ENCODE measurements around the gene FAM83D.
A peak's percentile ranks its signal among the peaks of the same experiment; 100 is the strongest.
"Not testable (repeated sequence)": the region's sequence is repeated elsewhere in the genome, so short reads cannot be mapped to it uniquely, and the experiment has no call there.

Gene FAM83D

DNA sequence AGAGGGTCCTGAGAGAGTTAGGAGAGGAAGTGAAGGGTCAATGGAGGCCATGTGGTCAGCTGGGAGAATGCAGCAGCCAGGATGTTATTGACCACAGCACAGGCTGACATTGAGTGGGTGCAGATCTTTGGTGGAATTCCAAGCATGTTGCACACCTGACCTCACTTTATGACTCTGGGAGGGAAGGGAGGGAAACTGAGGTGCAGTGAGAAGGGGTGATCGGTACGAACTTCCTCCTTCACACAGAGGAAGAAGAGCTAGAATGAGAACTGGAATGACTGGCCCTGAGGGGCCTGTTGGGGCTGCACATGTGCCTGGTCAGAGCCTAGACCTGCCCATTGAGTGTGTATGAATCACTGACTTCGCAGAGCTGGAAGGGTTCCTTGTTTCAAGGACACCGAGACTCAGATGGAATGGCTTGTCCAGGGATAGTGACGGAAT lies 9.8 kb downstream of the FAM83D start:
- DNase-seq: no peak

DNA sequence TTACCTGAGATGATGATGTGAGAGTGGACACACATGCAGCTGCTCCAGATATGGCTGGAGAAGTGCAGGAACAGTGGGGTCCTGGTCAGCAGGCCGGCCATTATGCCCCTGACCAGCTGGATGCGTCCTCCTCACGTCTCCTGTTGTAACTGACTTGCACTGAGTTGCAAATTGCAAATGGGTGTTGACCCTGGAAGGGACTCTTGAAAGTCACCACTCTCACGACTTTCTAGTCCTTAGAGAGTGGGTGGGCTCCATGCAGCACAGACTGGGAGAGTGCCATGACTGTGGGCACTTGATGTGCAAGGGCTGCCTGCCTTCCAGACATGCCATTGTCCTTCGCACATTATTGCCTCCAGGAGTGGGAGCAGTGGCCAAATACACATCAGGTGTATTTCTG lies 10.8 kb downstream of the FAM83D start:
- no peak for DNase-seq

DNA sequence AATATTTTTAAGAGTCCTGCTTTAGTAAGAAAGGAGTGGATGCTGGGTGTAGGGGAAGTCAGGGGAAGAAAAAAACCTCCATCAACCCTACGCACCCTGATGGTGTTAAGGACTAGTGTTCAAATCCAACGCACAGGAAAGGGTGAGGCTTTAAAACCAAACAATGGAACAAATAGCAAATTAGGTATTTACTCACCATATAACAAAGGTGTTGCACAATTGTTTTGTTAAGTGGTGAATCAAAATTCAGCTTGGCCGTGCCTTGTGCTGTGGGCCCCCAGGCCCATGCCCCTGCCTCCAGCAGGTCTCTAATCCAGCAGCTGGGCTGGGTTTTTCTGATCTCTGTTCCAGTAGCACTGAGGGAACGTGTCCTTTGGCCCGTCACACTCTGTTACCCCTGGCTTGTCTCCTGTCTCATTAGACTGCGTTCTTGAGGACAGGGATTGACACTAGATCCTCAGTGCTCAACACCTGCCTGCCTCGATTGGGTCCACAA lies 11.8 kb downstream of the FAM83D start:
- DNase-seq: peak; percentile 7

DNA sequence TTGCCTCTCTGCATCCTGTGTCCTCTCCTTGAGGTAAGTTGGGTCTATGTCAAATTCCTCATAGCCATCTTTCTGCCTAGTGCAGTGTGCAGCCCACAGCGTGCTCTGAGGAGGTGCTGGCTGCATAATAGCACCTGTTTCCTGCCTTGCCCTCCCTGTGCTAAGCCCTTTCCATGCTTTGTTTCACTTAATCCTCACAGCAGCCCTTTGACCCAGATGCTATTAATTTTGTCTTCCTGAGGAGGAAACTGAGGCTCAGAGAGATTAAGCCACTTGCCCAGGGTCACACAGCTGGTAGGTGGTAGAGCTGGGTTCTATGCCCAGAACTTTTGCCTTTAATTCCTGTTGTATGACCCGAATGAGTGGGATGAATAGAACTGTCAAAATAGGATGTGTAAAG lies 13.5 kb downstream of the FAM83D start:
- DNase-seq: no peak

DNA sequence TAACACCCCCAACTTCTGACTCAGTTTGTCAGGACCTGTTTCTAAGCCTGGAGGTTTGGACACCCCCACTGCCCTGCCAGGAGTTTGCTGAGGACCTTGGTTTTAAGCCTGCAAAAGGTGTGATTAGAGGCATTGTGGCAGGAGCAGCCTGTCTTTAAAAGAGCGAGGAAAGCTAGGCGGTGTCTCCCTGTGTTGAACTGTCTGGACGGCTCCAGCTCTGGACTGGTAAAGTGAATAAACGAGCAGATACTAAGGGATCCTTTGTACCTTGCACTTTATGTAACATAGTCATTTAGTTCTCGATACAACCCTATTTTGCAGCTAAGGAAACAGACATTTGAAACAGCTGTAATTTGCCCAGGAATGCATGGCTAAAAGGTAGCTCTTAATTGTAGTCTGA lies 14.4 kb downstream of the FAM83D start:
- no peak for DNase-seq

DNA sequence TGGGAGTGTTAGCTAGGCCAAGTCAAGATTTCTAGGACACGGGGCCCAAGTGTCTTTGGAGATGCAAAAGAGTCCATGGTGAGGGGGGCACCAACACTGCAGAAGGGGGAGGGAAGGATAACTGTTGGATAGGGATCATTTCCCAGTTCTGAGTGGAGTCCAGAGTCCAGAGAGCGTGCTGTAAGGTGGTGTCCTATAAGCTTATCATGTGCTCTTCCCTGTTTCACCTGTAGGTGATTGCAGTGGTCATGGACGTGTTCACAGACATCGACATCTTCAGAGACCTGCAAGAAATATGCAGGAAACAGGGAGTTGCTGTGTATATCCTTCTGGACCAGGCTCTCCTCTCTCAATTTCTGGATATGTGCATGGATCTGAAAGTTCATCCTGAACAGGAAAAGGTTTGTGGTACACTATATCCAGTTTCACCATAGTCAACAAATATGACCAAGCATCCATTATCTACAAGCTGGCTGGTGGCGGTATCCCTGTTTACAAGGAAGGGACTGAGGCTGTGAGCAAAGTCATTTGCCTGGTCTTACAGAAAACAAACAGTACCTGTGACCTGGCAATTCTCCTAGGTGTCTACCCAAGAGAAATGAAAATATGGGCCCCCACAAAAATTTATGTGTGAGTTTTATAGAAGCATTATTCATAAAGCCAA lies 15.6 kb downstream of the FAM83D start:
- no peak for DNase-seq

DNA sequence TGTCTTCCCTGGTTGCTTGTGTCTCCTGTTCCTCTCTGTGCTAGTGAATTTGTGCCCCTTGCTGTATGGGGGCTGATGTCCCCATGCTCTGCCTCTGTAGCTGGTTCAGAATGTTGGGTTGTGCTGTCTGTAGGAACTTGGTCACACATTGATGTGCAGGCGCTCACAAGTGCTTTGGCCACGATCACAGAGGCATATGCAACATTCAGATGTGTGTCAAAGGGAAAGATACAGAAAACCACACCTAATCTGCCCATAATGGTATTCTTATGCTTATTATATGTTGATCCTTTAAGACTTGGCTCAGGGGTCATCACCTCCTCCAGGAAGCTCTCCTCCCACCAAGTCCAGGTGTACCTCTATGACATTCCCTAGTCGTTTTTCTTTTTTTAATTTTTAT lies 18.8 kb downstream of the FAM83D start:
- no peak for DNase-seq

DNA sequence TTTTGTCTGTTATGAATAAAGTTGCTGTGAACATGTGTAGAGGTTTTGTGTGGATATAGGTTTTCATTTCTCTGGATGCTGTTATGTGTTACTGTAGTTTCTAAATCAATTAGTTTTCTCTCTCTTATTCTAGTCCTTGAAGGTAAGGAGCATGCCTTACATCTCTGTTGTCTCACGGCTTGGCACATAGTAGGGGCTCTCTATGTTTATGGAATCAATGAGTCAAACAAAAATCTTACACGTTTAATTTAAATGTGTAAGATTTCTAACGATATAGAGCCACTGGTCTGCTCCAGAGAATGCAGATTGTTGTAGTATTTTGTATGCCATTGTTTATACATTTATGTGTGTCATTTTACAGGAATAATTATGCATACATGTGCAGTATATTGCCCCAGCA lies 20.6 kb downstream of the FAM83D start:
- no peak for DNase-seq

DNA sequence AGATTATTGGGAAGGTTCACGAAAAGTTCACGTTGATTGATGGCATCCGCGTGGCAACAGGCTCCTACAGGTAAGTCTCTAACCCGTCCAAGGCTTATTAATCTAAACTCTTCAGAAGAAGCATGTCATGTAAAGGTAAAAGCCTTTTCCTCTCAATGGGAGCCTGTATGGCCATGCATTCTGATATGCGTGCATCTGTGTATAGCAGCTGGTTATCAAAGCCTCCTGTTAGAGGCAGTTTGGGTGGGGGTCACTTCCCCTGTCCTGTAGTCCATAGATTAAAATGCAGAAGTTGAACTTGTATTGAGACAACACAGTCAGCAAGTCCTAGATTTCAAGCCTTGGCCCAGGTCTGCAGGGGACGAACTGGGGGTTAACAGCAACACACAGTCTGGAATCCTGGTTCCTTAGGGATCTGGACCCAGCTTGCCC lies 21.7 kb downstream of the FAM83D start:
- no peak for DNase-seq

DNA sequence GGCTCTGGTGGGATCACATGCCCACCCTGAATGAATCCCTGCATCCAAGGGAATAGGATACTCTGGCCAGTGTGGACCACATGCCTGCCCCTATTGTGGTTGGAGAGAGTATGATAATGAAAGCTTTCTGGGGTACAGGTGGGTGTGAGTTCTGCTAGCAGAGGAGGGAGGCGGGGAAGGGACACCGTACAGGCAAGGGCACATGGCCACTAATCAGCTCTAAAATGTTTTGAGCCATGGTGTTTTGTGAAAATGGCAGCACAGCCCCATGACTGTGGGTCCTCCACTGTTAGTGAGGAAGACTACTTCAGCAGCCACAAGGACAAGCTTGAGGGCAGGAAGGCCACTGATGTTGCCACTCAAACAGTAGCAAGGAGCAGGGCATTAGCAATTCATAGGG lies 24.0 kb downstream of the FAM83D start:
- no peak for DNase-seq

DNA sequence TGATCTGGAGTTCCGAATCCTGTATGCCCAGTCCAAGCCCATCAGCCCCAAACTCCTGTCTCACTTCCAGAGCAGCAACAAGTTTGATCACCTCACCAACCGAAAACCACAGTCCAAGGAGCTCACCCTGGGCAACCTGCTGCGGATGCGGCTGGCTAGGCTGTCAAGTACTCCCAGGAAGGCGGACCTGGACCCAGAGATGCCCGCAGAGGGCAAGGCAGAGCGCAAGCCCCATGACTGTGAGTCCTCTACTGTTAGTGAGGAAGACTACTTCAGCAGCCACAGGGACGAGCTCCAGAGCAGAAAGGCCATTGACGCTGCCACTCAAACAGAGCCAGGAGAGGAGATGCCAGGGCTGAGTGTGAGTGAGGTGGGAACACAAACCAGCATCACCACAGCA lies 25.4 kb downstream of the FAM83D start:
- DNase-seq: no peak

DNA sequence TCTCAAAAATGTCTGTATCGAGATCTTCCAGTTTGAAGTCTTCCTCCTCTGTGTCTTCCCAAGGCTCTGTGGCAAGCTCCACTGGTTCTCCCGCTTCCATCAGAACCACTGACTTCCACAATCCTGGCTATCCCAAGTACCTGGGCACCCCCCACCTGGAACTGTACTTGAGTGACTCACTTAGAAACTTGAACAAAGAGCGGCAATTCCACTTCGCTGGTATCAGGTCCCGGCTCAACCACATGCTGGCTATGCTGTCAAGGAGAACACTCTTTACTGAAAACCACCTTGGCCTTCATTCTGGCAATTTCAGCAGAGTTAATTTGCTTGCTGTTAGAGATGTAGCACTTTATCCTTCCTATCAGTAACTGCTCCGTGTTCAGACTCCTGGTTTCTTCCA lies 25.9 kb downstream of the FAM83D start:
- DNase-seq: no peak

DNA sequence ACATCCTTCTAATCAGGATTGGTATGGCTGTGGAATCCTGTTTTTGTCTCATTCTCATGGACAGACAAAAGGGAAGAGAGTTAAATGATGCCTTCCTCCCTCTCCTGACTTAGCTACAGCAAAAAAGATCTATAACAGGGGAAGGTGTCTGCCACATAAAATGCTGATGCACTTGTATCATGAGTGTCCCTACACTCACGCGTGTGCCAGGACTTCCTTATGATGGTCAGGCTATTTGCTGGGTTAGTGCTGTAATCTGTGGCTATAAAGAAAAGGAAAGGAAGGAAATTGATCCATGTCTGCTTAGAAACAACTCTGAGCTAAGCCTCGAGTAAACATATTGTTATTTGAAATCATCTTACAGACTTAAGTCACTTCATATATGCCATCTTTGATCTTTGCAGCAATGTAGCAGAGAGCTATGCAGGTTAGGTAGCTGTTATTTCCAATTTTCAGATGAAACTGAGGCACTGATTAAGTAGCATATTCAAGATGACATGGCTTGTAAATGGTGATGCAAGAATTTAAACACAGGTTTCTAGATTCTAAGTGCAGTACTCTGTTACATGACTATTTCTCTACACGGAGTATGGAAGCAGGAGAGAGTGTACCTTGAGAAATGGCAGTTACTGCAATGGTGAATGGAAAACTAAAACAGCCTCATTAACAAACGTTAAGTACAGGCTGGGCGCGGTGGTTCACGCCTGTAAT lies 27.6 kb downstream of the FAM83D start:
- no peak for DNase-seq

DNA sequence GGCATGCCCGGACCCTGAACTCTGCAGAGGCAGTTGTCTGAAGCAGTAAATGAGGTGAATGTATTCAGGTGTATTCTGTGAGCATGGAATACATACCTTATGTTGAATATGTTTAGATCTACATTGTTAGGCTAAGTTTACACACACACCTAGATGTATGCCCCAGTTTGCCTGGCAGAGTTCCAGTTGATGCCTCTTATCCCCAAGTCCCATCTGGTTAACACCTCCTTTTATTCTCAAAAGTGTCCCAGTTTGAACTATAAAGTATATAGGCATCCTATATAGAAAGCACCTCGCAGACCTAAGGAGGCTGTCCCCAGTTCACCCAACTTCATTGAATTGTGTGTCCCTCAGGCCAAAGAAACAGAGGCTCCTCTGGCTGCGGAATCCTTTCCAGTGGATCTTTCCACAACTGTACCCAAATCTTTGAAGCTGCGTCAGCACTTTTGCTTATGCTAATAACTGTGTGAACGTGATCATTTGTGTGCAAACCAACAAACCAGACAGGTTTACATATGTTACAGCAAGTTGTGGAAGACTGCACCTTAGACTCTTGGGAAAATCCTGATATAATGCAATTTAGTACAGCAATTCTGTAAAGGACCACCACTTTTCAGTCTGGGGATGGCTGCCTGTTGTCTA lies 31.1 kb downstream of the FAM83D start:
- no peak for DNase-seq

DNA sequence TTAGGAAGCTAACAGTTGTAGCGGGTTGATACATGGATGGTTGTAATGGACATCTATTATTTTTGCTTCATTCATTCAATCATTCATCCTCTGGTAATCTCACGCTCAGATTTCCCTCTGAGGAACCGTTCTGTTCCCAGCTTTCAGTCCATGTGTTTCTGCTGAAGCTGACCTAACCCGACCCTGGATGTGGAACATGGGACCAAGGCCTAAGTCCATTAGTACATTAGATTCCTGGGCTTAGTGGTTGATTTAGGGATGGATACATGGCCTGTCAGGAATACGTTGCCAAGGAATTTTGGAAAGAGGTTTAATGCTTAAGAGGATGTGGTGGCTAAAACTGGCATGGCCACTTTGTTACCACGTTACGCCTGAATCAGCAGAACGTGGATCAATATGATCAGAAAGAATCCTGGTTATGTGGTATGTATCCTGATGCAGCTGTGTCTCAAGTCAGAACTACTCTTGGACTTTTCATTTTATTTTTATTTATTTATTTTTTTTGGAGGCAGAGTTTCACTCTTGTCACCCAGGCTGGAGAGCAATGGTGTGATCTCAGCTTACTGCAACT lies 31.8 kb downstream of the FAM83D start:
- no peak for DNase-seq

DNA sequence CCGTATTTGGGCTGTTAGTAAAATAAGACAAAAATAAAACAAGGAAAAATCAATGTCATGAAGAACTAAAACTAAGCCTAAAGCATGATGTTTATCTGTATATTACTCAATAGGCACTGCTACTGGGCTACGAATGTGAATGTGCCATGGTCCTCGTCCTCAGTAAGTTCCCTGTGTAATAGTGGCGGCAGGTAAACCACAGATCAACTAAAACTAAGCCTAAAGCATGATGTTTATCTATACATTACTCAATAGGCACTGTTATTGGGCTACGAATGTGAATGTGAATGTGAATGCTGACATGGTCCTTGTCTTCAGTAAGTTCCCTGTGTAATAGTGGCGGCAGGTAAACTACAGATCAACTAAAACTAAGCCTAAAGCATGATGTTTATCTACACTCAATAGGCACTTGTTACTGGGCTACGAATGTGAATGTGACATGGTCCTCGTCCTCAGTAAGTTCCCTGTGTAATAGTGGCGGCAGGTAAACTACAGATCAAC lies 34.0 kb downstream of the FAM83D start:
- DNase-seq: not testable (repeated sequence)

DNA sequence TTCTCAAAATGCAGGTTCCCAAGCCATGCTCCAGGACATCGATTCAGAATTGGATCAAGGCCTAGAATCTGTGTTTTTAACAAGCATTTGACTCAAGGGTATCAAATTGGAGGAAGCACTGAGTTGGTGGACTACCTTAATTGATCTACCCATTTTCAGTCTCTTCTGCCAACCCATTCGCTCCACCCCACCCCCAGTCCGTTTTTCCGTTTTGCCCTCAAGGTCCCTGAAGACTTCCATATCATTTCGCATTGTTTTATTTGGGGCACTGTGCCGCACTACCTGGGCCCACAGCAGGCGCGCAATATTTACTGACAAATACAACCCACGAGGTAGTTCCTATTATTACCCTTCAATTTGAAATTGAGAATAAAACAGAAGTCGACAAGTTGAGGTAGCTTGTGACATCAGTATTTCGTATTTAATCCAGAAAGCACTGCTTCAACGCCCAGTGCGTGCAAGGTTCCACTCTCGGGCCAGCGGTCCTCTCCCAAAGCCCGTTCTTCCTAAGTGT lies 35.4 kb downstream of the FAM83D start:
- DNase-seq: no peak

DNA sequence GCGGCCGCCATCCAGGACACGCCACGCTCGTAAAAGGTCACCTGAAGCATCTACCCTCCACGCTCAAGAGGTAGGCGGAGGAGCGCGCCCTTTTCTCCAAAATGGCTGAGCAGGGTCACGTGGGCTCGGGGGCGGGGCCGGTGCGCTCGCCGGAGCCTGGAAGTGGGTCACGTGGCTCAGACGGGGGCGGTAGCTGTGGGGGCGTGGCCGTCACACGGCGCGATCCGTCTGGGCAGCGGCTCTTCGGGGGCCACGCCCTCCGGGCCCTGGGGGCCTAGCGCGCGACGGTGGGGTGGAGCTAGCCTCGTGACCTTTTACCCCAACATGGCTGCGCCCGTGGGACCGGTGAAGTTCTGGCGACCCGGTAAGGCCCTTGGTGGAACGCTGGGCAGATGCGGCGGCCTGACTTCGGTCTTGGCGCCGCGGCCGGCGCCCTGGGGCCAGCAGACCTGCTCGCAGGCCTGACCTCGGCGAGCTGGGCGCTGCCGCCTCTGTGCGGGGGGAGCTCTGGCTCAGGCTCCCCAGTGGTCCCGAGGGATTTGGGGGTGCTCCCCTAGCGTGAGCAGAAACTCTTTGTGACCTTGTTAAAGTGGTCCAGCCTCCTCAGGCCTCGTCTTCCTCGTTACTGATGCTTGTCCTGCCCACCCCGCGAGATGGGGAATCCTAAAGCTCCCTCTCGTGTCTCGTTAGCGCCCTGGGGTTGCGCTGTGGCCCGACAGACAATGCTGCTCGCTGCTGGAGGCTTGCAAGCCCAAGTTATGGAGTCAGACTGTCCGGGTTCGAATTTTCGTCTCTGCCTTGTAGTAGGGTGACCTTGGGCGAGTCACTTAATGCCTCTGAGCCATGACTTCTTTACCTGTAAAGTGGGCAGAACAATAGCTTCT lies 36.1 kb downstream of the FAM83D start, which contains the start of gene DHX35:
DHX35 (plus strand) TSS at position 301 of the 884 bp plus-strand sequence; CDS start at position 325, 24 bp downstream.
- peak; percentile 80 for DNase-seq

DNA sequence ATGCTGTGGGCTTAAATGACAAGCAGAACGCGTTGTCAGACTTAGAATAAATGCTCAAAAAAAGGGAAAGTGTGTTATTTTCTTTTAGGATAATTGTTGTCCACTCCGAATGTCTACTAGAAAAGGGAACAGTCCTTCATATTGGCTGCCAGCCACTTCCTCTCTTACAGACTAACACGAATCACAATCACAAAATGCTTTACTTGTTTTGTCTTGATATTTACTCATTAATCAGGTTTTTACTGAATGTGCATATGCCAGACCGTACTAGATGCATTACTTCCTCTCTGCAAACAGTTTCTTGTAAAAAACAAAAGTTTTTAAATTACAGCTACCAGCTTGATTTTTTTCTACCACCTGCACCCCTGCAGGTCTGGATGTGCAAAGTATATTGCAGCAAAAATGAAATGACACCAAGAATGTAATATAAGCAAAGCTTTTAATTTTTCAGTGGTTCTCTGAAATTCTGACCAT lies 36.7 kb downstream of the FAM83D start:
- DNase-seq: no peak

DNA sequence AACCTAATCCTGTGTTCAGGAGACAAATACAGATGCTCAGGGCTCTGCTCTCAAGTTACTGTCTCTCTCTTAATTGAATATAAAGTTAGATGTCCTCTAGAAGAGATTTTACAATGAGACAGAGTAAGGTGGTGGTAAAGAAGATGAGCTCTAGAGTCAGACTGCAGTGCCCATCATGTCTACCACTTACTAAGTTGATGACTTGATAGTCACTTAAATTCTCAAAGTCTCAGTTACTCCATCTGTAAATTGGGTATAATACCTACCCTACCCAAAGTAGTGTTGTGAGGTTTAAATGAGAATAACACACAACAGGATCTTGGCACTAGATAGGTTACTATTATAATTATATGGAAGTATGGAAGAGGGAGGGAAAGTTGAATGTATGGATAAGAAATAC lies 37.5 kb downstream of the FAM83D start:
- no peak for DNase-seq

DNA sequence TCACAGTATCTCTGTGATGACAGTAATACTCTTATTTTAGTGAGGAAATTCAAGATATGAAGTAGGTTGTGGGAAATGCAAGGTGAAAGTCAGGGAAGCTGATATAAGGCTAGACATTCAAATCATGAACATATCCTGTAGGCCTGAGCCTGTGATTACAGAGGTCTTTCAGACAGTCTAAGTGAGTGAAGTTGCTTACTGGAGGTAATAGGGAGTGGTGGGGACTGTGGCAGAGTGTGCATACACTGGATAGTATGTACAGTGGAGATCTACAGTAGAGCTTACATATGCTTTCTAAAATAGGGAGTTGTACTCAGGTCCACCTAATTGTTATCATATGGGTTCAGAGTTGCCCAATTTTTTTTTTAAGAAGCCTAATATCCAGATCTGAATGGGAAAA lies 39.0 kb downstream of the FAM83D start:
- DNase-seq: no peak

DNA sequence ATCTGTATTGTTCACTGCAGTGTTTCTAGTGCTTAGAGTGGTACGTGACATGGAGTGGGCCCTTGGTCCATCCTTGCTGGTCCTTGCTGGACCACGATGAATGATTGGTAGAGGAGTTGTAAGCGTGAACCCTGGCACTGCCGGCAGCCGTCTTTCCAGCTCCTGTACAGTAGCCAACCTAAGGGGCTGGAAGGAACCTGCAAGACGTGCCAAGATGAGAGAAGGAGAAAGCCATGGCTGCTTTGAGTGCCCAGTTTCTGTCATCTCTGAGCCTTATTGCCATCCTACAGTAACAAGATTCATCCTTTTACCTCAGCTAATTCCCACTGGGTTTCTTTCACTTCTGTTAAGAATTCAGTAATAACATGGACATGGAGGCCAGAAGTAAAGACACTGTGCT lies 41.9 kb downstream of the FAM83D start:
- DNase-seq: no peak
